ENCODE measurements around the gene GRXCR2. TPM values are rescaled to one million over a fixed set of nuclear protein-coding genes. Genes with fewer than 3 reads are reported as not detected.
"Not testable (repeated sequence)": the region's sequence is repeated elsewhere in the genome, so short reads cannot be mapped to it uniquely, and the experiment has no call there.

Gene GRXCR2
- total RNA-seq, 4 donors from 2014 or later = not detected

DNA sequence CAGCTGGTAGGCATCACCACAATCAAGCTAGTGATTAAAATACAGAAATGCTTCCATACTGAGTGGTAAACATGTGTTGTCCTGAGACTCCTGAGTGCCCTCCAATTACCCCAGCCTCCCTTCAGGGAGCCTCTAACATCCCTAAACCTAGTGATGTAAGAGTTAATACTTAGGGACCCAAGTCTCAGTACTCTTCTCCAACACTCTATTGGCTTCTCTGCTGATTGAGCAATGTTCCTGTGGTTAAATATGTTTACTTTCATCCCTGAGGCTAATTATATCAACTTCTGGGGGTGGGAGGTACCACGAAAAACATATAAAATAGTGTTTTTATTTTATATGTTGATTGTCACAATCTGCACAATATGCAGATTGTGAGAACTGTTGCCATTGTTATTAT is 5.0 kb downstream of the GRXCR2 start:
- H3K36me3 ChIP-seq = no peaks in the 10 kb centered on the region
- no peaks in the 10 kb centered on the region for H3K9me3 ChIP-seq
- DNase-seq = no peak
- peaks cover 0 to 10% (median 0%) of the 10 kb centered on the region in 4 donors for H3K4me1 ChIP-seq
- no peaks in the 10 kb centered on the region for H3K27me3 ChIP-seq
- H3K4me3 ChIP-seq = no peak overlapping the region
- H3K27ac ChIP-seq = no peak overlapping the region
- TF ChIP-seq POLR2A (IDR thresholded peaks at IDR 0.05) = no peak
- TF ChIP-seq, protein P1, sequence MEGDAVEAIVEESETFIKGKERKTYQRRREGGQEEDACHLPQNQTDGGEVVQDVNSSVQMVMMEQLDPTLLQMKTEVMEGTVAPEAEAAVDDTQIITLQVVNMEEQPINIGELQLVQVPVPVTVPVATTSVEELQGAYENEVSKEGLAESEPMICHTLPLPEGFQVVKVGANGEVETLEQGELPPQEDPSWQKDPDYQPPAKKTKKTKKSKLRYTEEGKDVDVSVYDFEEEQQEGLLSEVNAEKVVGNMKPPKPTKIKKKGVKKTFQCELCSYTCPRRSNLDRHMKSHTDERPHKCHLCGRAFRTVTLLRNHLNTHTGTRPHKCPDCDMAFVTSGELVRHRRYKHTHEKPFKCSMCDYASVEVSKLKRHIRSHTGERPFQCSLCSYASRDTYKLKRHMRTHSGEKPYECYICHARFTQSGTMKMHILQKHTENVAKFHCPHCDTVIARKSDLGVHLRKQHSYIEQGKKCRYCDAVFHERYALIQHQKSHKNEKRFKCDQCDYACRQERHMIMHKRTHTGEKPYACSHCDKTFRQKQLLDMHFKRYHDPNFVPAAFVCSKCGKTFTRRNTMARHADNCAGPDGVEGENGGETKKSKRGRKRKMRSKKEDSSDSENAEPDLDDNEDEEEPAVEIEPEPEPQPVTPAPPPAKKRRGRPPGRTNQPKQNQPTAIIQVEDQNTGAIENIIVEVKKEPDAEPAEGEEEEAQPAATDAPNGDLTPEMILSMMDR (IDR thresholded peaks at IDR 0.05) = no peak

DNA sequence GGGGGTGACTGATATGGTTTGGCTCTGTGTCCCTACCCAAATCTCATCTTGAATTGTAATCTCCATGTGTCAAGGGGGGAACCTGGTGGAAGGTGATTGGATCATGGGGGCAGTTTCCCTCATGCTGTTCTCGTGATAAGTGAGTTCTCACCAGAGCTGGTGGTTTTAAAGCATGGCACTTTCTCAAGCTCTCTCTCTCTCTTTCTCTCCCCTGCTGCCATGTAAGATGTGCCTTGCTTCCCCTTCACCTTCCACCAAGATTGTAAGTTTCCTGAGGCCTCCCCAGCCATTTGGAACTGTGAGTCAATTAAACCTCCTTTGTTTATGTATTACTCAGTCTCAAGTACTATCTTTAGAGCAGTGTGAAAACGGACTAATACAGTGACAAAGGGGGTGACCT is 8.4 kb downstream of the GRXCR2 start:
- not testable (repeated sequence) for H3K4me3 ChIP-seq, H3K36me3 ChIP-seq, H3K27ac ChIP-seq, DNase-seq, H3K9me3 ChIP-seq, H3K27me3 ChIP-seq, H3K4me1 ChIP-seq

DNA sequence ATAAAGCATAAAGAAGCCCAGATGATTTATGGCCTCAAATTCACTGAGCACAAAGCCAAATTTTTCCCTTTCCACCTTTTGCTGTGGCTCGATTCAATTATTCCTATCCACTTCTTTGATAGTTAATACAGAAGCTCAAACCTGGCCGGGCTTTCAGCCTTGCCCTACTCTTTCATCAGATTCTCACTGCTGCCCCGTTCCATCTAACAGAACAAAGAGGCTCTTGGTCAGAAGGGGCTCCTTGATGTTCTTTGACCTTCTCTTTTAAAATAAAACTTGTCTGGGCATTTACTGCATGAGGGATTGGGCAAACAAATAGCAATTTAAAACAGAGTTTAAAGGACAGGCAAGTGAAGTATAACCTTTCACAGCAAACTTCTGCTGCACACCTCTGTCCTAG is 9.8 kb downstream of the GRXCR2 start:
- no peak for DNase-seq
- Histone ChIP-seq H3K27me3 (no peaks in the 10 kb centered on the region), H3K9me3 (no peaks in the 10 kb centered on the region), H3K4me1 (no peaks in the 10 kb centered on the region), H3K4me3 (no peak overlapping the region), H3K36me3 (no peaks in the 10 kb centered on the region), H3K27ac (no peak overlapping the region)
- TF ChIP-seq, protein P1 (IDR thresholded peaks at IDR 0.05) = no peak
- TF ChIP-seq POLR2A (IDR thresholded peaks at IDR 0.05) = no peak

DNA sequence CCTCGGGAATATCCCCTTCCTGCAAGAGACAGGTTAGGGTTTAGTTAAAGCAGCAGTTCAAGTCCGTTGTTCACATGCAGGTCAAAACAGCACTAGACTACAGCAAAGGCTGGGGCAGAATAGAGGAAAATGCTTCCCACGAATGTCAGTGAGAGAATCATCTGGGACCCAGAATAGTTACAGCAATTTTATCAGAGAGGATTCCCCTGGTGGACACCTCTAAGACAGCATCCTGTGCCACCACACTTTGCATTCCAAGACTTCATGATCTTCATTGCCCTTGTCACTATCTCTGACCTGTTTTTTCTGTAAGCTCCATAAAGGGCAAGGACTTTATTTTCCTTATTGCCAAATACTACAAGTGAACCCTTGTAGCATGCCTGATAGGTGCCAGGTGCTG is 12.9 kb downstream of the GRXCR2 start:
- H3K27ac ChIP-seq = no peak overlapping the region
- no peaks in the 10 kb centered on the region for H3K27me3 ChIP-seq
- H3K4me1 ChIP-seq = peaks cover 0 to 23% (median 2%) of the 10 kb centered on the region in 4 donors
- no peak for DNase-seq
- TF ChIP-seq POLR2A (IDR thresholded peaks at IDR 0.05) = no peak
- TF ChIP-seq, protein P1 (IDR thresholded peaks at IDR 0.05) = peak in 3 of 6 experiments; percentile 33 to 39 (median 35)
- no peaks in the 10 kb centered on the region for H3K9me3 ChIP-seq
- no peaks in the 10 kb centered on the region for H3K36me3 ChIP-seq
- no peak overlapping the region for H3K4me3 ChIP-seq

DNA sequence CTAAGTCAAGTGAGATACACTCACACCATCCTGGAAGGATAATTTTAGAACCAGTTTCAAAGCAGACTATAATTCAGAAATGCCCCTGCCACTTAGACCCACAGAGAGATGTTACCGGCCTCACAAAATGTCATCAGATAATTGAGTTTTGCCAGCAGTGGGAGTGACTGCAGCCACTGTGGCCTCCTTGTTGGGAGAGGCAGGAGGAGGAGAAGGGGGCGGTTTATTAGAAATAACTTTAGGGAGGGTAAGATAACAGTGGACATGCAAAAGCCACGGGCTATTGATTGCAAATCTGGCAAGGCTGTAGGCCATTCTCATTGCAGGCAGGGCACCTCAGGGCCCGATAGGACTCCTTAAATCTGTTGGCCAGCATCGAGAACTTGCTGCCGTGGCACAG is 13.4 kb downstream of the GRXCR2 start:
- peaks cover 0 to 23% (median 2%) of the 10 kb centered on the region in 4 donors for H3K4me1 ChIP-seq
- no peak overlapping the region for H3K27ac ChIP-seq
- no peak overlapping the region for H3K4me3 ChIP-seq
- H3K9me3 ChIP-seq = no peaks in the 10 kb centered on the region
- no peak for TF ChIP-seq POLR2A (IDR thresholded peaks at IDR 0.05)
- TF ChIP-seq, protein P1 (IDR thresholded peaks at IDR 0.05) = no peak
- no peak for DNase-seq
- no peaks in the 10 kb centered on the region for H3K27me3 ChIP-seq
- no peaks in the 10 kb centered on the region for H3K36me3 ChIP-seq

DNA sequence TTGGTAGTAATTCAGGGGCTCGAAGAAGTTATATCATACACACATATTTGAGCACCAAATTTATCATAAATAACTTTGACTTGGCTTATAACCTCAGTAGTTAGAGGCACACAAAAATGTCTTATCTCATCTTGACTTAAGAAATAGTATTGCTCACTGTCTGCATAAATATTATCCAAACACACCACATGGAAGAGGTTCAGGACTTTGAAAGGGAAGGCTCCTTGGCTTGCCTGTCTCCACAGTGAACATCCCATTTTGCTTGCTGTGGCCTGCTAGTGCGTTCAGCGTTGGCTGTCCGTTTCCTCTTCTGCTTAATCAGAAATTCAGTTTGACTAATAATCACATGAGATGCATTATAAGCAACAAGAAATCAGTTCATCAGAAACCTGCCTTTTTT is 13.9 kb downstream of the GRXCR2 start:
- Histone ChIP-seq H3K36me3 (no peaks in the 10 kb centered on the region), H3K27ac (no peak overlapping the region), H3K27me3 (no peaks in the 10 kb centered on the region), H3K4me1 (peaks cover 0 to 23% (median 2%) of the 10 kb centered on the region in 4 donors), H3K4me3 (no peak overlapping the region), H3K9me3 (no peaks in the 10 kb centered on the region)
- TF ChIP-seq, protein P1 (IDR thresholded peaks at IDR 0.05) = no peak
- TF ChIP-seq POLR2A (IDR thresholded peaks at IDR 0.05) = no peak
- DNase-seq = no peak
